GM10266 (cell line): ENCODE results near the gene AP4B1.

ENCODE experiments used
- DNase-seq: peaks from one replicate; pipeline ENCODE4 v3.0.0; 2012; ENCODE audit errors: extremely low spot score
- CTCF ChIP-seq: IDR thresholded peaks from 2 replicates; pipeline ENCODE4 v1.5.1; 2012; ENCODE audit warnings: mild to moderate bottlenecking, low read depth; ENCODE audit not compliant: control insufficient read depth, insufficient read depth; ENCODE audit errors: missing control alignments

Gene AP4B1

GRCh38 chr1:113929750-113930498, 25.3 kb upstream of the AP4B1 start:
- TF ChIP-seq CTCF = peak; percentile 26
- DNase-seq = peak; percentile 68

- DNase-seq = peak; percentile 89
- TF ChIP-seq CTCF = no peak
These were observed 24.5 kb upstream of the AP4B1 start, which contains the start of gene HIPK1 for GRCh38 chr1:113928941-113929749. TSS of gene HIPK1 (plus strand) at chr1:113929324.

- peak; percentile 56 for DNase-seq
- no peak for TF ChIP-seq CTCF
These were observed 23.8 kb upstream of the AP4B1 start for GRCh38 chr1:113928187-113928930.

- no peak for DNase-seq
- TF ChIP-seq CTCF = no peak
These were observed 19.9 kb upstream of the AP4B1 start for GRCh38 chr1:113924473-113924872.

GRCh38 chr1:113922957-113923356, 18.4 kb upstream of the AP4B1 start:
- no peak for TF ChIP-seq CTCF
- no peak for DNase-seq

- no peak for DNase-seq
- no peak for TF ChIP-seq CTCF
These were observed 13.6 kb upstream of the AP4B1 start for GRCh38 chr1:113918243-113918642.
